Bronchial smooth muscle cell (primary cell): ENCODE data around the gene GRIFIN. TPM values are rescaled to one million over a fixed set of nuclear protein-coding genes. Genes with fewer than 3 reads are reported as not detected.

Source experiments
- total RNA-seq: library from RNA; depleted of rRNA; stranded (reverse); fragments of >200 nt; gene quantifications from 2 replicates; pipeline ENCODE4 v1.2.1, GENCODE V29; 2014

Gene GRIFIN
- total RNA-seq = not detected in 2 replicates

DNA sequence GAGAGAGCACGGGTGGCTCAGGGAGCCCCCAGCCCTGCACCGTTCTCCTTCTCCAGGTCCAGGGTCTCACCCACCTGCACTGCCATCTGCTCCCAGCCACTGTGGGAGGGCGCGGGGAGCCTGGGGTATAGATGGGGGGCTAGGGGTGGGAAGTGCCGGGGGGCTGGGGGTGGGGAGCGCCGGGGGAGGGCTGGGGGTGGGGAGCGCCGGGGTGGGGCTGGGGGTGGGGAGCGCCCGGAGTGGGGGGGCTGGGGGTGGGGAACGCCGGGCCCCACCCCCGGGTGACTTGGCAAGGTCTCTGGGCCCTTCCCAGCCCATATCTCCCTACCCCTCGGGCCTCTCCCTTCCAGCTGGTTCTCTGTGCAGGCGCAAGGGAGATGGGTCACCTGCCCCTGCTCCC is at the start of gene GRIFIN:
Gene GRIFIN (minus strand): TSS at position 101 of the 400 bp plus-strand sequence. CDS start 15 bp downstream, at position 86.

DNA sequence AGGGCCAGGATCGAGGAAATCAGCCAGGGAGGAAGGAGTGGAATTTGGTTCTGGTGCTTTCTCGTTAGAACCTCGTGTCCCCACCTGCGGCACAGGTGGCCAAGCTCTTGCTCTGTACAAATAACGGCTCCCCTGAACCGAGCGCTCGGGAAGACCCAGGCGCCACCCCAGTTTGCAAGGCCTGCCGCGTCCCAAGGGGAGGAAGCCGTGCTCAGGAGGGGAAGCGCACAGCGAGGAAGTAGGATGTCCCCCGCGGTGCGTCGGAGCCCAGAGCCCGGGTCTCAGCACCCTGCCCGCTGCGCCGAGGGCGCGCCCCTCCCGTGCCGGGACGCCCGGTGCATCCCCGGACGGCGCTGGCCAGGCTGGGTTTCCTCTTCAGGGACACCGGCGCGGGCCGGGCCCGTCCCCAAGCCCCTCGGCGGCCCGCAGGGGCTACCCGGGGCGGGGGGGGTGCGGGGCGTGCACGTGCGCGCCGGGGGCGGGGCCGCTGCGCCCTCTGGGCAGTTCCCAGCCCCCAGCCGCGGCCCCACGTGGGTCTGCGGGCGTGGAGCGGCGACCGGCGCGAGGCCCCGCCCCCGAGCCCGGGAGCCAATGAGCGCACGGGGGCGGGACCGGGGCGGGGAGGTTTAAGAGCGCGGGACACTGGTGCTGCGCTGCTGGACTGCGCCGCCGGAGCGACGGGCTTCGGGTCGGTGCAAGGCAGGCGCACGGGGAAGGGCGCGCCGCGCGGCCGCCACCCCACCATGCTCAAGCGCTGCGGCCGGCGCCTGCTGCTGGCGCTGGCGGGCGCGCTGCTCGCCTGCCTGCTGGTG is 43.1 kb upstream of the GRIFIN start, which contains the start of gene LFNG:
Gene LFNG (plus strand): TSS at position 656 of the 812 bp plus-strand sequence. CDS start 88 bp downstream, at position 744.

Other genes starting within 250 kb of the GRIFIN start
- gene MAD1L1, start 243.5 kb downstream of the GRIFIN start, total RNA-seq = 55.2 and 59.7 TPM in 2 replicates
- 9.2 and 12.3 TPM in 2 replicates for gene MRM2, start 234.2 kb downstream of the GRIFIN start, total RNA-seq
- 25.4 and 43.5 TPM in 2 replicates for gene NUDT1, start 234.2 kb downstream of the GRIFIN start, total RNA-seq
- gene SNX8, start 162.0 kb downstream of the GRIFIN start, total RNA-seq = 16.7 and 21.2 TPM in 2 replicates
- 123 and 139 TPM in 2 replicates for gene EIF3B, start 121.6 kb downstream of the GRIFIN start, total RNA-seq
- gene CHST12, start 72.8 kb downstream of the GRIFIN start, total RNA-seq = 2.7 and 4.1 TPM in 2 replicates
- 1.4 and 1.6 TPM in 2 replicates for gene LFNG, start 43.4 kb upstream of the GRIFIN start, total RNA-seq
- 16.8 and 17.7 TPM in 2 replicates for gene BRAT1, start 79.1 kb upstream of the GRIFIN start, total RNA-seq
- 9.0 and 10.4 TPM in 2 replicates for gene IQCE, start 82.6 kb upstream of the GRIFIN start, total RNA-seq
- gene TTYH3, start 155.6 kb upstream of the GRIFIN start, total RNA-seq = 27.9 and 37.3 TPM in 2 replicates
- 0.32 and 0.43 TPM in 2 replicates for gene AMZ1, start 211.8 kb upstream of the GRIFIN start, total RNA-seq